Stromal cell of bone marrow (primary cell): ENCODE measurements around the gene DNAJC4.
A peak's percentile ranks its signal among the peaks of the same experiment; 100 is the strongest.

Source experiments
- DNase-seq: peaks from one replicate; pipeline ENCODE4 v3.0.0-alpha.2; 2012; ENCODE audit warnings: low read depth

DNAJC4 gene

DNA sequence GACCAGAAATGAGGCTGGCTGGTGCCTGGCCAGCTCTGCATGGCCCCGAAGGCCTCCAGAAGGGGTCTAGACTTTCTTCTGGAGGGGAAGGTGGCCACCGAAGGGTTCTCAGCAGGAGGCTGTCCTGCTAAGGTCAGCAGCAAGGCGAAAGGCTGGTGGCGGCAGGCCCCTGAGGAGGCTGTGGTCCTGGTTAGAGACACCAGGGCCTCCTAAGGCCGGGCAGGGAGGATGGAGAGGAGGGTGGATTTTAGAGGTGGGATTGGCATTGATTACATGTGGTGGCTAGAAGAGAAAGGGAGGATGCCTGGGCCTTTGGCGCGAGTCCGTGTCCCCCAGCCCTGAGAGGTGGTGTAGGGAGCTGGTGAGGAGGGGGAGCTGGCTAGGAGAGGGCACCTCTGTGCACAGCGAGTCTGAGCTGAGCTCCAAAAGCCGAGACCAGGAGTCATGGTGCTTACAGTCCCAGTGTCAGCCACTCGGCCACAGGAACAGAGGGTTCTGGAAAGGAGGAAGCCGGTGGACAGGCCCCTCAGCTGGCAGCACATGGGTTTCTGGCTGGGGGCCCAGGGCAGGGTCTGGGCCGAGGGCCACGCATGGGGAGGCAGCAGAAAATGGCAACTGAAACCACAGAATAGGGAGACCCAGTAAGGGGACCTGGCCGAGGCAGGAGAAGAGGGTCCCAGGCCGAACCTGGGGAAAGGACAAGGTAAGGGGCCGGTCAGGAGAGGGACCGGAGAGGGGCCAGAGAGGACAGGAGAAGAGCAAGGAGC lies 21.4 kb upstream of the DNAJC4 start:
- no peak for DNase-seq

DNA sequence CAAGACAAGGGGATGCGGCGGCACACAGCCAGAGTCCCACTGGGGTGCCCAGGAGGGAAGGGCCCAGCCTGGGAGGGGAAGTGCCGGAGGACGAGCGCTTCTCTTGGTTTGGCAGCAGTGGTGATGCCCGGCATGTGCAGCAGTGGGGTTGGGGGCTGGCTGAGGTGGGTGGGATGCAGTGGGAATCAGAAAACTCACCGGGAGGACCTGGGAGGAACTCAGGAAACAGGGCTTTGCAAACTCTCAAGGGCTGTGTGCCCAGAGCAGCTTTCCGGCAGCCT lies 20.8 kb upstream of the DNAJC4 start:
- no peak for DNase-seq

DNA sequence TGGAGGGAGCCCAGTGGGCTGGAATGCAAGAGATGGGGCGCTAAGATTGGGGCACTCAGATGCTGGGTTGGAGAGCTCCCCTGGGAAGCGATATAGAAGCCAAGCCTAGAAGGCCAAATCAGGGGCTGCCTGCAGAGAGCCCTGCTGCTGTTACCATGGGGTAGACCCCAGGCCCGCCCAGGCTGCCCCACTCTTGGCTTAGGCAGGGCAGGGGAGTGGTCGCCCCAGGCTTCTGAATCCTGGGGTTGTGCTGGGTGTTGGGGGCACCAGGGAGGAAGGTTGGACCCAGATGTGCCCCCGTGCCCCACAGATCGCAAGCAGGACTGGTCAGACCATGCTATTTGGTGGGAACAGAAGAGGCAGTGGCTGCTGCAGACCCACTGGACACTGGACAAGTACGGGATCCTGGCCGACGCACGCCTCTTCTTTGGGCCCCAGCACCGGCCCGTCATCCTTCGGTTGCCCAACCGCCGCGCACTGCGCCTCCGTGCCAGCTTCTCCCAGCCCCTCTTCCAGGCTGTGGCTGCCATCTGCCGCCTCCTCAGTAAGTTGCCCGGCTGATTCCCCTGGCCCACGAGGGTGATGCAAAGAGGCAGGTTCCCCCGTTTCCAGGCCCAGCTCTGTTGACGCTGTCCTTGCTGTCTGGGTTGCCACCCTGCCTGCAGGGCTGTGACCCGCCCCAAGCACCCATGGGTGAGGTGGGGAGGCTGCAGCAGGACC lies 19.9 kb upstream of the DNAJC4 start:
- no peak for DNase-seq

DNA sequence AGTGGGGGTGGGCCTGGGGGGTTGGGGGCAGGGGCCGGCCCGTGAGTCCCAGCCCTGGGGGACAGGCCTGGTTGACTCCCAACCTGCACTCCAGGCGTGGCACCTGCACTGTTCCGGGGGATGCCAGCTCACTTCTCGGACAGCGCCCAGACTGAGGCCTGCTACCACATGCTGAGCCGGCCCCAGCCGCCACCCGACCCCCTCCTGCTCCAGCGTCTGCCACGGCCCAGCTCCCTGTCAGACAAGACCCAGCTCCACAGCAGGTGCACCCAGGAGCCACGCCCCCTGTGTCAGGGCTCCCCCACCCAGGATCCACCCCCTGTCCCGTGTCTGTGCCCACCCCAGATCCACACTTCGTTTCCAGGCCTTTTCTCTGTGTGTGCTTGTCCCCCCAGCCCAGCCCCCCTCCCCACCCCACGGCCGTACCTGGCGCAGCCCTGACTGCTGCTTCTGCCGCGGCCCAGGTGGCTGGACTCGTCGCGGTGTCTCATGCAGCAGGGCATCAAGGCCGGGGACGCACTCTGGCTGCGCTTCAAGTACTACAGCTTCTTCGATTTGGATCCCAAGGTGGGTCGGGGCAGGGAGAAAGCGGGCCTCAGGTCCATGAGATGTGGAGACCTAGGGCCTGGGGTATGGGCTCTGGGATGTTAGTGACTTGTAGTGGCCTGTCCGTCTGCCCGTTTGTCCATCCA lies 19.0 kb upstream of the DNAJC4 start:
- no peak for DNase-seq

DNA sequence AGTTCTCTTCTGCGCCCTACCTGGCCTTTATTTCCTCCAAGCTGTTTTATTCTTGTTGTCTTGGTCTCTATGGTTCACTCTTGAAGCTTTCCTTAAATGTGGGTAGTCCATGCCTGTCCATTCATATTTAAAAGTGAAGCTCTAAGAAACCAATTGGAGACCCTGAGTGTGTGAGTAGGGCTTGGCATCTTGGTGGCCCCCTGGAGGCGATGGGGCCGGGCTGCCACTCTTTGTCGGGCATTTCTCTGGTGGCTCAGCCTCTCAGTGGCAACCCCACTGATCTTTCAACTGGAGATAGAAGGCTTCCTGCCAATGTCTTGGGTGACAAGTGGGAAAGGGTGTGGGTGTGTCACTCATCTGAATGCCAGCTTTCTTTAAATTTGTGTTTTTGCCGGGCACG lies 13.5 kb upstream of the DNAJC4 start:
- DNase-seq = no peak

DNA sequence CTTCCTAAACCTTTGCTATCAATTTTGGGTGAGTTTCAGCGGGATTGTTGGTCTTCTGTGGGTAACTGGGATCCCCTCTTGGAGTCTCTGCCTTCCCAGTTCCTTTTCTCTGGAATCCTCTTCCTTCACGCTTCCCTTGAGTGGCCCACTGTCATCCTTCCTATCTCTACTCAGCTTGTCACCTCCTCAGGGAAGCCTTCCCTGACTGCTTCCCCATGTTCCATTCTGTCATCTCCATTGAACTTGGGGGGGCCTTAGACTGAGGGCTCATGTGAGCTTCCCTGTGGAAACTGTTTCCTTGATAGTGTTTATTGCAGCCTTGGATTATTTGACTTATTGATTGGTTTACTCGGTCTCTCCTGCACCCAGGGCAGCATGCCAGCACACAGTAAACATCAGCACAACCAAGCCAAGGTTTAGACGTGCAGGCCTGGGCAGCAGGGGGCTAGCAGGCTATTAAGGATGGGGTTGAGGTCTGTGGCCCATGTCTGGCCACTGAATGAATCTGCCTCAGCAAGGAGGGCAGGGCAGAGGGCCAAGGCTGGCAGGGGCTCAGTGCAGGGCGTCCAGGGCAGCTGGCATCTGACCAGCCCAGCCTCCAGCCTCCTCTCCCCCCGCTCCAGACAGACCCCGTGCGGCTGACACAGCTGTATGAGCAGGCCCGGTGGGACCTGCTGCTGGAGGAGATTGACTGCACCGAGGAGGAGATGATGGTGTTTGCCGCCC lies 11.6 kb upstream of the DNAJC4 start:
- DNase-seq = no peak

DNA sequence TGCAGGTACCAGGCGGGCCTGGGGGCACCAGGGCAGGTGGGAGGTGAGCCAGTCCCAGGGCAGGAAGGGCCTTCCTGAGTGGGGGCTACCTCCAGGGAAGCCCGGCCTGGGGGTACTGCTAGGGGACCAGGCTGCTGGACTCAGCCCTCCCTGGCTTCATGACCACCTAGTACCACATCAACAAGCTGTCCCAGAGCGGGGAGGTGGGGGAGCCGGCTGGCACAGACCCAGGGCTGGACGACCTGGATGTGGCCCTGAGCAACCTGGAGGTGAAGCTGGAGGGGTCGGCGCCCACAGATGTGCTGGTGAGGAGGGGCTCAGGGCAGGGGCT lies 11.0 kb upstream of the DNAJC4 start:
- DNase-seq = no peak

DNA sequence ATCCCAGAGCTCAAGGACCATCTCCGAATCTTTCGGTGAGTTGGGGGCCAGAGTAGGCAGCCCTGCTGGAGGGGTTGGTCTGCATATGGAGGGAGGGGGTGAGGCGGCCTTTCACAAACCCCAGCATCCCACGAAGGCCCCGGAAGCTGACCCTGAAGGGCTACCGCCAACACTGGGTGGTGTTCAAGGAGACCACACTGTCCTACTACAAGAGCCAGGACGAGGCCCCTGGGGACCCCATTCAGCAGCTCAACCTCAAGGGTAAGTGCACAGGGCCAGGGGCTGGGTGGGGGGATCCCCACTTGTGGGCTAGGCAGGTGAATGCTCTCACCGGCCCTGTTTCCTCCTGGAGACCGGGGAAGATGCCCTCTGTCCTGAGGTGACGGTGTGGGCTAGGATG lies 10.6 kb upstream of the DNAJC4 start:
- DNase-seq = no peak

DNA sequence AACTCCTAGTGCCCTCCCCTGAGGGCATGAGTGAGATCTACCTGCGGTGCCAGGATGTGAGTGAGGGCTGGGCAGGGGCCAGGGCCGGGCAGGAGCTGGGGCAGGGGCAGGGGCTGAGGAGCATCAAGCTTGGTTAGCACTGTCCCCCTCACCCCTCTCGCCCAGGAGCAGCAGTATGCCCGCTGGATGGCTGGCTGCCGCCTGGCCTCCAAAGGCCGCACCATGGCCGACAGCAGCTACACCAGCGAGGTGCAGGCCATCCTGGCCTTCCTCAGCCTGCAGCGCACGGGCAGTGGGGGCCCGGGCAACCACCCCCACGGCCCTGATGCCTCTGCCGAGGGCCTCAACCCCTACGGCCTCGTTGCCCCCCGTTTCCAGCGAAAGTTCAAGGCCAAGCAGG lies 10.1 kb upstream of the DNAJC4 start:
- no peak for DNase-seq

DNA sequence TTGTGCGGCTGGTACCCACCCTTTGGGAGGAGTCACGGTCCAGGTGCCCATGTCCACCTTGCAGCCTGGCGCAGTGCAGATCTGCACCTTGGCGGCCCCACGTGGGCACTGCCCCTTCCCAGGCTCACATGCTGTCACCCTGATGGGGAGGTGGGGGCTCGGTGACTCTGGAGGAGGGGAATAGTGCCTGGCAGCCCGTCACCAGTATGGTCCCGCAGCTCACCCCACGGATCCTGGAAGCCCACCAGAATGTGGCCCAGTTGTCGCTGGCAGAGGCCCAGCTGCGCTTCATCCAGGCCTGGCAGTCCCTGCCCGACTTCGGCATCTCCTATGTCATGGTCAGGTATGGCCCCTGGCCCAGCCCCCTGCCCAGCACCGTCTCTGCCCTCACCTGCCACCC lies 9.6 kb upstream of the DNAJC4 start:
- DNase-seq = no peak

DNA sequence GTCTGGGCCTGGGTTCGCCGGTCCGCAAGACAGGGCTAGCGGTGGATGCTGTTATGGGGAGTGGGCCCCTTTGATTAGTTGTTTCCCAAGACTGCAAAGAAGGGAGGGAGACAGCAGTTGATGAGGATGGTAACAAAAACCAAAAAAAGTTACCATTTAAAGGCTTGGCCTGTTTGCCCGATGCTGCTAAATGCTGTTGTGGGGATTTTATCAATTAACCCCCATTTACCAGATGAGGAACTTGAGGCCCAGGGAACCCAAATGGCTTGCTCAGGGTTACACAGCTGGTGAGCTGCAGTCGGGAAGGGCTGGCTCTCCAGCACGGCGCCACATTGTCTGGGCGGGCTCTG lies 7.7 kb upstream of the DNAJC4 start:
- no peak for DNase-seq

DNA sequence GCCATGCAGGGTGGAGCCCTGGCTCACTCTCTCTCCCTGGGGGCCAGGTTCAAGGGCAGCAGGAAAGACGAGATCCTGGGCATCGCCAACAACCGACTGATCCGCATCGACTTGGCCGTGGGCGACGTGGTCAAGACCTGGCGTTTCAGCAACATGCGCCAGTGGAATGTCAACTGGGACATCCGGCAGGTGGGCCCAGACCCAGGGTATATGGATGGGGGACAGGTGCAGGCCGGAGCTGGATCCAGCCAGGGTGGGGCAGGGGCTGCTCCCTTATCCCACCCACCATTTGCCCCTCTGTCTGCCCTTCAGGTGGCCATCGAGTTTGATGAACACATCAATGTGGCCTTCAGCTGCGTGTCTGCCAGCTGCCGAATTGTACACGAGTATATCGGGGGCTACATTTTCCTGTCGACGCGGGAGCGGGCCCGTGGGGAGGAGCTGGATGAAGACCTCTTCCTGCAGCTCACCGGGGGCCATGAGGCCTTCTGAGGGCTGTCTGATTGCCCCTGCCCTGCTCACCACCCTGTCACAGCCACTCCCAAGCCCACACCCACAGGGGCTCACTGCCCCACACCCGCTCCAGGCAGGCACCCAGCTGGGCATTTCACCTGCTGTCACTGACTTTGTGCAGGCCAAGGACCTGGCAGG lies 7.2 kb upstream of the DNAJC4 start:
- no peak for DNase-seq

DNA sequence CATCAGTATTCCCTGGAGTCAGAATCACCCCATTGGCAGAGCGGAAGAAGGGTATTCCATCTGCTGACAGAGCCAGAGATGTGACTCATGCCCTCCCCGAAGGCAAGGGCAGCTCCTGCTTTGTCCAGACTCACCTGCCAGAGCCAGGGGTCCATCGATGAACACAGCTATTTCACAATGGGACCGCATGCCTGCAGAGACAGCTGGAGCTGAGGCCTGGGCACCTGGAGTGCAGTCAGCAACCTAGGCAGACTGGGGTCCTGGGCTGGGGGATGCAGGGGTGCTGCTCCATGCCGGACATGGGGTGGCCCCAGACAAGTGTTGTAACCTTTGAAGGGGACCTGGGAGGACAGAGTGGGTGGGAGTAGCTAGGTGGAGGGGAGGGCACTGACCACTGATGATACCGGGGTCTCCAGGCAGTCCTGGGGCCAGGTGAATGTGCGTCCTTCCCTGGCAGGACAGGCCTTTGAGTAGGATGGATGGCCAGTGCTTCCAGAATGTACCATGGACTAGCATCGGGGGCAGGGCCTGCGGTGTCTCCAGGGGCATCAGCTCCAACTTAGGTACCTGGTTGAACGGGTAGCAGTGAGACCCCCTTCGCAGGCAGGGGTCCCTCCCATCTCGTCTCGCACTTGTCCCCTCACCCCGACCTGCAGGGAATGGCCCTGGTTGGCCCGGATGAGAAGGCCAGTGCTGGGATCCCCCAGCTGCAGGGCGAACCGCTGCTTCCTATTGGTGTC lies 6.0 kb upstream of the DNAJC4 start:
- DNase-seq = no peak

DNA sequence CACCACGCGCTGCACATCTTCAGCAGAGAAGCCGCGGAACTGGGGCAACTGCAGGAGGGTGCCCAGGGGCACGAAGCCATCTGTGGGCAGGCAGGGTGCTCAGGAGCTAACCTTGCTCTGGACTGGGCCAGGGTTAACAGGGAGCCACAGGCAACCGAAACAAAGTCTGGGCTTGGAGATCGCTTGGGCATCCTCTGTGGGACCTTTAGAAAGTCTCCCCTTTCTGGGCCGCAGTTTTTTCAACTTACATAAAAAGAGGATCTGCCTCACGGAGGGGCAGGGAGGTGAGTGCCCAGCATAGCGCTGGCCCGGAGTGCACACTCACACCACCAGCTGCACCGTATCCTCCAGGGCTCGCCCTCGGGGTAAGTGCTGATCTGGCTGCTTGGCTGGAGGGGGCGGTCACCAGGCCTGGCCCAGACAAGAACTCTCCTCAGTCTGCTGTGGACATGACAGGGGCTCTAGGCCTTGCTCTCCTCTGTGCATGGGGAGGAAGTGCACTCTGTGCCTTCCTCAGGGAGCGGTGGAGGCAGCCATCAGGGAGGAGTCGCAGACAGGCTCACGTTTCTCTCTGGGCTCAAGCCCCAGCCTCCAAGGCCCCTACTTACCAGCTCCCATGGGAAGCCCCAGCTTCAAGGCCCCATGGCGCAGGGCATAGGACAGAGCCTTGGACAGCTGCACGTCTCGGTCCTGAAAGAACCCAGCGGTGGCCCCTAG lies 5.3 kb upstream of the DNAJC4 start:
- DNase-seq = no peak

DNA sequence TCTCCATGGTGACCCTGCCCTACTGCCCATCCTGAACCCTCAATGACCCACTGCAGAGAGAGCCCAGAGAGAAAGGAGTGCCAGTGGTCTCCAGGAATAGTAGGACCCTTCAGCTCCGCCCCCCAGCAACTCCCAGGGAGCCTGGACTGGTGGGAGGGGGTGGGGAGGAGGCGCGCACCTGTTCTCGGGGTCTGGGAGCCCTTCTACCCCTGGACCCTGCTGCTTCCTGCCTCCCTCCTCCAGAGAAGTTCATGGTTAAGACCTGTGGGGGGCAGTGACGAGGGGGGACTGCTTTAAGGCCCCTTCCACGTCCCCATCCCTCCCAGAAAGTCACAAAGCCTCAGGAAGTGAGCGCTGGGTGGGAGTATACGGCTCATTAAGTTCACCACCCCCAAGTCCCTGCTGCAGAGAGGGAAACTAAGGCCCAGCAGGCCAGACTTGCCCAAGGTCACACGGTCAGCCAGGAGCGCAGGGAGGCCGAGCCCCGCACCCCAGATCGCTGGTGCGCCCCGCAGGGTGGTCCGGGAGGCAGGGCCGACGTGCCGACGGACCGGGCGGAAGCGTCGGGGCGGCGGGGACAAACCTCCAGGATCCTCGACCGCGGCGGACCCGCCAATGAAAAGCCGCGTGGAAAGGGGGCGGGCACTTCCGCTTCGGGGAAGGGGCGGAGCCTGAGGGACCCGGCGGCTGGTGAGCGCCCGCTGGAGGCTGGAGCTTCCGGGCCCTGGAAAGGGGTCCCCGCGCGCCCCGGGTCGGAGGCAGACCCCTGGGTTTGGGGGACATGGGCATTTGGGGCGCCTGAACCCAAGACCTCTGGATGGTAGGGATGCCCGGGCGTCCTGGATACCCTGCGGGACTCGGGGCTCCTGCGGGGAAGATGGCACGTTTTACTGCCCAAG lies 4.5 kb upstream of the DNAJC4 start, which contains the start of the genes NUDT22 and TRPT1:
TSS of gene NUDT22 (plus strand) at position 667 of the 899 bp plus-strand sequence. CDS start 379 bp downstream, outside the sequence.
TSS of gene TRPT1 (minus strand) at position 579 of the 899 bp plus-strand sequence. CDS start at position 253, 326 bp downstream.
- peak; percentile 67 for DNase-seq

DNA sequence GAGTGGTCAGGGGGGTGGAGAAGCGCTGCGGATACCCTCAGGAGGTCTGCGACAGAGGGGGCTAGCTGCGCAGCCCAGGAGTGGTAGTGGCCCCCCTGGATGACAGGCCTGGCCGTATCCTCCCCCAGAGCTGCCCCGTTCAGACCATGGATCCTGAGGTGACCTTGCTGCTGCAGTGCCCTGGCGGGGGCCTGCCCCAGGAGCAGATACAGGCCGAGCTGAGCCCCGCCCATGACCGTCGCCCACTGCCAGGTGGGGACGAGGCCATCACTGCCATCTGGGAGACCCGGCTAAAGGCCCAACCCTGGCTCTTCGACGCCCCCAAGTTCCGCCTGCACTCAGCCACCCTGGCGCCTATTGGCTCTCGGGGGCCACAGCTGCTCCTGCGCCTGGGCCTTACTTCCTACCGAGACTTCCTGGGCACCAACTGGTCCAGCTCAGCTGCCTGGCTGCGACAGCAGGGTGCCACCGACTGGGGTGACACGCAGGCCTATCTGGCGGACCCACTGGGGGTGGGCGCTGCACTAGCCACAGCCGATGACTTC lies 3.8 kb upstream of the DNAJC4 start:
- no peak for DNase-seq

DNA sequence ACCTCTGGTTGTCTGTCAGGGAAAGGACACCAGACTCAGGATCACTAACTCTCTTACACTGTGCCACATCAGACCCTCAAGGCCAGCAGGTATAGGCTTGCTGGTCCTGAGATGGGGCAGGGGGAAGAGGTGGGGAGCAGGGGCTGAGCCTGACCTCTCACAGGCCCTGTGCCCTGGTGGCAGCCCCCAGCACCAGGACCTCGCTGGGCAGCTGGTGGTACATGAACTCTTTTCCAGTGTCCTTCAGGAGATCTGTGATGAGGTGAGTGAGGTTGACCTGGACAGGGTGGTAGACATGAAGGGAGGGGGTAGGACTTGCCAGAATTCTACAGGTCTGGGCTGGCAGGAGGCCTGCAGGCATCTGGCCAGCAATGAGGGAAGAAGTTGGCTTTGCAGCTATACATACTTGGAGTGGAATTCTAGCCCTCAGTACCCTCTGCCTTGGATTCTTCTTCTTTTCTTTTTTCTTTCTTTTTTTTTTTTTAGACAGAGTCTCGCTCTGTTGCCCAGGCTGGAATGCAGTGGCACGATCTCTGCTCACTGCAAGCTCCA lies 2.9 kb upstream of the DNAJC4 start:
- DNase-seq = no peak

DNA sequence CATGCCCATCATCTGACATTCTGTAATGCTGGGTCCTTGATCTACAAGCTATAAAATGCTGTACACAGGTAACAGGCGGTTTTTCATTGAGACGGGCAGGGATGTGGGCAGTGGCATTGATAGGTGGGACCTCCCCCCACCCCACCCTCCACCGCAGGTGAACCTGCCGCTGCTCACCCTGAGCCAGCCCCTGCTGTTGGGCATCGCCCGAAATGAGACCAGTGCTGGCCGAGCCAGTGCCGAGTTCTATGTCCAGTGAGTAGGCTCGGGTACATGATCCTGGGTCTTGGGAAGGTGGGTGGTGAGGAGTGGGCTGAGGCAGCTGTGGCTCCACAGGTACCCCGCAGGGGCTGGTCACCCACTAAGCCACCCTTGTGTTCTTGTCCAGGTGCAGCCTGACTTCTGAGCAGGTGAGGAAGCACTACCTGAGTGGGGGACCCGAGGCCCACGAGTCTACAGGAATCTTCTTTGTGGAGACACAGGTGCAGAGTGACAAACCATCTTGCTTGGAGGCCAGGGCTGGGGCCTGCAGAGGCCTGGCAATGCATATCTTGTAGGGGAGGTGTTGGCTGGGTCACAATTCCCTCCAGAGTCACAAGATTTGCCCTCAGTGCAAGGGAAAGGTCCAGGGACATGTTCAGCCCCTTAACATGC lies 1.1 kb upstream of the DNAJC4 start:
- DNase-seq = no peak

DNA sequence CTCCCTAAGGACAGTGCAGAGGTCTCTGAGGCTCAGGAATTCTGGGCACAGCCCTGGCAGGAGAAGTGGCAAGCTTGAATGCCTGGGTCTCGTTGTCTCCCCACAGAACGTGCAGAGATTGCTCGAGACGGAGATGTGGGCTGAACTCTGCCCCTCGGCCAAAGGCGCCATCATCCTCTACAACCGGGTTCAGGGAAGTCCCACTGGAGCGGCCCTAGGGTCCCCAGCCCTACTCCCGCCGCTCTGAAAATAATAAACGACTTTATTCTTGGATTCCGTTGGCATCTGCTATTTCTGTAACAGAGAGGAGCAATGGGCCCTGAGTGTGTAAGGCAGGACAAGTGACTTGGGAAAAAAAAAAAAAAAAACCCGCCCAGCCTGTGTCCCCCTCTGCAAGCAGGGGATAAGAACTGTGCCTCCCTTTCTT lies 591 bp upstream of the DNAJC4 start:
- DNase-seq = no peak
